Measurements from ENCODE around the gene MAPK8. TPM values are rescaled to one million over a fixed set of nuclear protein-coding genes. Genes with fewer than 3 reads are reported as not detected.

MAPK8 gene
- total RNA-seq, 1 donor from 2014 or later = 54.3 TPM

- no peaks in the 10 kb centered on the region for H3K27me3 ChIP-seq
- H3K36me3 ChIP-seq = no peaks in the 10 kb centered on the region
- no peaks in the 10 kb centered on the region for H3K9me3 ChIP-seq
- no peak overlapping the region for H3K4me3 ChIP-seq
- DNase-seq (ENCODE audit: extremely low spot score in 2 of 2) = no peak
- intact Hi-C loops (cut with DNase I) = no loop called here
- H3K27ac ChIP-seq = no peak overlapping the region
- H3K4me1 ChIP-seq = no peaks in the 10 kb centered on the region
- TF ChIP-seq POLR2AphosphoS5 (IDR thresholded peaks at IDR 0.05; ENCODE audit: insufficient read depth in 1 of 2, low read depth in 1 of 2) (no peak), POLR2A (IDR thresholded peaks at IDR 0.05) (no peak)
- TF ChIP-seq, protein P1, sequence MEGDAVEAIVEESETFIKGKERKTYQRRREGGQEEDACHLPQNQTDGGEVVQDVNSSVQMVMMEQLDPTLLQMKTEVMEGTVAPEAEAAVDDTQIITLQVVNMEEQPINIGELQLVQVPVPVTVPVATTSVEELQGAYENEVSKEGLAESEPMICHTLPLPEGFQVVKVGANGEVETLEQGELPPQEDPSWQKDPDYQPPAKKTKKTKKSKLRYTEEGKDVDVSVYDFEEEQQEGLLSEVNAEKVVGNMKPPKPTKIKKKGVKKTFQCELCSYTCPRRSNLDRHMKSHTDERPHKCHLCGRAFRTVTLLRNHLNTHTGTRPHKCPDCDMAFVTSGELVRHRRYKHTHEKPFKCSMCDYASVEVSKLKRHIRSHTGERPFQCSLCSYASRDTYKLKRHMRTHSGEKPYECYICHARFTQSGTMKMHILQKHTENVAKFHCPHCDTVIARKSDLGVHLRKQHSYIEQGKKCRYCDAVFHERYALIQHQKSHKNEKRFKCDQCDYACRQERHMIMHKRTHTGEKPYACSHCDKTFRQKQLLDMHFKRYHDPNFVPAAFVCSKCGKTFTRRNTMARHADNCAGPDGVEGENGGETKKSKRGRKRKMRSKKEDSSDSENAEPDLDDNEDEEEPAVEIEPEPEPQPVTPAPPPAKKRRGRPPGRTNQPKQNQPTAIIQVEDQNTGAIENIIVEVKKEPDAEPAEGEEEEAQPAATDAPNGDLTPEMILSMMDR (IDR thresholded peaks at IDR 0.05) = no peak
Observed at GRCh38 chr10:48472501-48473069, 166.1 kb downstream of the MAPK8 start.

GRCh38 chr10:48473704-48474103 lies 167.2 kb downstream of the MAPK8 start:
- Histone ChIP-seq H3K27ac (no peak overlapping the region), H3K4me1 (no peaks in the 10 kb centered on the region), H3K4me3 (no peak overlapping the region), H3K27me3 (no peaks in the 10 kb centered on the region), H3K9me3 (no peaks in the 10 kb centered on the region), H3K36me3 (no peaks in the 10 kb centered on the region)
- intact Hi-C loops (cut with DNase I) = no loop called here
- DNase-seq (ENCODE audit: extremely low spot score in 2 of 2) = no peak
- no peak for TF ChIP-seq POLR2A (IDR thresholded peaks at IDR 0.05)
- no peak for TF ChIP-seq POLR2AphosphoS5 (IDR thresholded peaks at IDR 0.05; ENCODE audit: insufficient read depth in 1 of 2, low read depth in 1 of 2)
- TF ChIP-seq, protein P1 (IDR thresholded peaks at IDR 0.05) = no peak

- DNase-seq (ENCODE audit: extremely low spot score in 2 of 2) = no peak
- H3K9me3 ChIP-seq = no peaks in the 10 kb centered on the region
Observed at GRCh38 chr10:48474765-48475365, 168.4 kb downstream of the MAPK8 start.

DNA sequence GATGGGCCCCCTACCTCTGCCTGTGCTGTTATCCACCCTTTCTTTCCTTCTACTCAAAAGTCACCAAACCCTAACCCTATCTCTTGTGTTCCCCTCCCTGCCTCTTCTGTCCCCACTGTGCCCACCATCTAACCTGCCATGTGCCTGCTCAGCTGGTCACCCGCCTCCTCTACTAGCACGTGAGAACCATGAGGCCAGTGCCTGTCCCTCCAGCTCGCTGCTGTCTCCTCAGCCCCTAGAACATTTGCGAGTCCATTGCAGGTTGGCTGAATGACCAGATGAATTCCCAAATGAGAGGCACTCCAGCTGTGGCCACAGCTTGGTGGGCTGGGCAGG lies 169.4 kb downstream of the MAPK8 start:
- TF ChIP-seq POLR2A (IDR thresholded peaks at IDR 0.05) (no peak), POLR2AphosphoS5 (IDR thresholded peaks at IDR 0.05; ENCODE audit: insufficient read depth in 1 of 2, low read depth in 1 of 2) (no peak)
- TF ChIP-seq, protein P1 (IDR thresholded peaks at IDR 0.05) = no peak
- no peaks in the 10 kb centered on the region for H3K36me3 ChIP-seq
- H3K4me3 ChIP-seq = no peak overlapping the region
- H3K27ac ChIP-seq = no peak overlapping the region
- no peaks in the 10 kb centered on the region for H3K9me3 ChIP-seq
- peak in 1 of 2 donors; percentile 71 for DNase-seq (ENCODE audit: extremely low spot score in 2 of 2)
- no peaks in the 10 kb centered on the region for H3K27me3 ChIP-seq
- intact Hi-C loops (cut with DNase I) = no loop called here
- H3K4me1 ChIP-seq = no peaks in the 10 kb centered on the region

More at GRCh38 chr10:48474765-48475365, 168.4 kb downstream of the MAPK8 start:
- no peaks in the 10 kb centered on the region for H3K36me3 ChIP-seq
- no peak overlapping the region for H3K4me3 ChIP-seq
- H3K27ac ChIP-seq = no peak overlapping the region
- intact Hi-C loops (cut with DNase I) = no loop called here
- H3K27me3 ChIP-seq = no peaks in the 10 kb centered on the region
- no peaks in the 10 kb centered on the region for H3K4me1 ChIP-seq
- TF ChIP-seq, protein P1 (IDR thresholded peaks at IDR 0.05) = no peak
- TF ChIP-seq POLR2AphosphoS5 (IDR thresholded peaks at IDR 0.05; ENCODE audit: insufficient read depth in 1 of 2, low read depth in 1 of 2) = no peak
- TF ChIP-seq POLR2A (IDR thresholded peaks at IDR 0.05) = no peak

DNA sequence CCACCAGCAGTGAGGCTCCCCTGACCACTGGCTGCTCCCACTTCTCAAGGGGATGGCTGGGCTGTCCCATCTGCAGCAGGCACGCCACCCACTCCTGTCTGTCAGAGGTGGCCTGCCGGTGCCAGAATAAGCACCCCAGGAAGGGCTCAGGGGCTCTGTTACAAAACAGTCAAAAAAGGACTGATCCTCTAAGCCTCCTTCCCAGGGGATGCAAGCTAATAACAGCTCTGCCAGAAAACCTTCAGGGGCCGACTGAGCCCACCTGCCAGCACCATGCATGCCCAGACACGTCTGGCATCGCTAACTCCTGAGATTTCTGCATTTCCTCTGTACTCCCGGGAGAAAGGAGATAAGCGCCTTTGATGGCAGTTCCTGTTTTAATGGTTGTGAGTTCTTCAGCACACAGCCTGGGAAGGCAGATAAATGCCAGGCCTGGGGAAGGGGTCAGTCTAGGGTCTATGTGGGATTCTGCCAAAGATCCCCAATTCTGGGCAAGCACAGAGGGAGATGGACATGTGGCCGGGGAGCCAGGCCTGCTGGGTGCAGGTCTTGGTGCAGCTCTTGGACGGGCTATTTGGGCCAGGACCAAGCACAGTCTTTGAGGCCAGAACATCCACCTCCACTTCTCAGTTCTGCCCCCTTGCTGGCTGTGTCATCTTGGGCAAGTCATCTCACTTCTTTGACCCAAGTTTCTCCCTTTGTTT lies 170.0 kb downstream of the MAPK8 start:
- peak in 1 of 2 donors; percentile 72 for DNase-seq (ENCODE audit: extremely low spot score in 2 of 2)
- Histone ChIP-seq H3K27me3 (no peaks in the 10 kb centered on the region), H3K36me3 (no peaks in the 10 kb centered on the region), H3K4me3 (no peak overlapping the region), H3K27ac (no peak overlapping the region), H3K4me1 (no peaks in the 10 kb centered on the region), H3K9me3 (no peaks in the 10 kb centered on the region)
- no peak for TF ChIP-seq POLR2A (IDR thresholded peaks at IDR 0.05)
- TF ChIP-seq, protein P1 (IDR thresholded peaks at IDR 0.05) = no peak
- TF ChIP-seq POLR2AphosphoS5 (IDR thresholded peaks at IDR 0.05; ENCODE audit: insufficient read depth in 1 of 2, low read depth in 1 of 2) = no peak
- intact Hi-C loops (cut with DNase I) = no loop called here
